Measurements from ENCODE around the gene RPL29. TPM values are rescaled to one million over a fixed set of nuclear protein-coding genes. Genes with fewer than 3 reads are reported as not detected.

The RPL29 gene
- total RNA-seq, 4 donors from 2014 or later = 786 to 1,908 (median 1,382) TPM

- intact Hi-C loops (cut with DNase I) = no loop called here
- Histone ChIP-seq H3K9me3 (no peaks in the 10 kb centered on the region), H3K4me1 (peaks cover 46 to 72% (median 61%) of the 10 kb centered on the region in 4 donors), H3K4me3 (peak overlapping the region; percentile 77 to 98 (median 95)), H3K27me3 (no peaks in the 10 kb centered on the region), H3K36me3 (peaks cover 0 to 11% (median 6%) of the 10 kb centered on the region in 4 donors), H3K27ac (replicated peaks in 1 of 4) (peak overlapping the region; percentile 92 to 97 (median 97))
- DNase-seq (ENCODE audit: extremely low spot score) = no peak
- TF ChIP-seq CTCF (IDR thresholded peaks at IDR 0.05) (no peak), POLR2AphosphoS5 (IDR thresholded peaks at IDR 0.05) (no peak), POLR2A (IDR thresholded peaks at IDR 0.05; ENCODE audit: low read depth) (no peak), EP300 (IDR thresholded peaks at IDR 0.05) (no peak)
- 77% methylated on average over 2 of the region's 2 CpGs for WGBS
Measured at GRCh38 chr3:51966016-51966415, 29.7 kb downstream of the RPL29 start.

GRCh38 chr3:51964521-51964920 is 31.2 kb downstream of the RPL29 start:
- no peak overlapping the region for H3K4me3 ChIP-seq
- intact Hi-C loops (cut with DNase I) = no loop called here
- H3K36me3 ChIP-seq = peaks cover 5 to 23% (median 18%) of the 10 kb centered on the region in 4 donors
- WGBS = 70% methylated on average over 4 of the region's 4 CpGs
- no peaks in the 10 kb centered on the region for H3K27me3 ChIP-seq
- no peaks in the 10 kb centered on the region for H3K9me3 ChIP-seq
- no peak for DNase-seq (ENCODE audit: extremely low spot score)
- peaks cover 46 to 71% (median 61%) of the 10 kb centered on the region in 4 donors for H3K4me1 ChIP-seq
- peak overlapping the region in 1 of 4 donors; percentile 55 for H3K27ac ChIP-seq (replicated peaks in 1 of 4)
- TF ChIP-seq EP300 (IDR thresholded peaks at IDR 0.05) = no peak
- no peak for TF ChIP-seq CTCF (IDR thresholded peaks at IDR 0.05)

- WGBS = 58% methylated on average over 10 of the region's 12 CpGs
- no peak for DNase-seq (ENCODE audit: extremely low spot score)
- Histone ChIP-seq H3K27ac (replicated peaks in 1 of 4) (peak overlapping the region in 3 of 4 donors; percentile 28 to 55 (median 28)), H3K27me3 (no peaks in the 10 kb centered on the region), H3K36me3 (peaks cover 6 to 28% (median 23%) of the 10 kb centered on the region in 4 donors), H3K9me3 (no peaks in the 10 kb centered on the region), H3K4me3 (no peak overlapping the region), H3K4me1 (peaks cover 46 to 66% (median 61%) of the 10 kb centered on the region in 4 donors)
- no peak for TF ChIP-seq POLR2A (IDR thresholded peaks at IDR 0.05; ENCODE audit: low read depth)
- TF ChIP-seq CTCF (IDR thresholded peaks at IDR 0.05) = no peak
- TF ChIP-seq POLR2AphosphoS5 (IDR thresholded peaks at IDR 0.05) = no peak
- no peak for TF ChIP-seq EP300 (IDR thresholded peaks at IDR 0.05)
- intact Hi-C loops (cut with DNase I) = no loop called here
Measured at GRCh38 chr3:51963951-51964451, 31.7 kb downstream of the RPL29 start.

- intact Hi-C loops (cut with DNase I) = no loop called here
- H3K27ac ChIP-seq (replicated peaks in 1 of 4) = peak overlapping the region in 3 of 4 donors; percentile 27 to 55 (median 28)
Measured at GRCh38 chr3:51962854-51963530, 32.7 kb downstream of the RPL29 start.

More at GRCh38 chr3:51962854-51963530, 32.7 kb downstream of the RPL29 start:
- peaks cover 38 to 57% (median 53%) of the 10 kb centered on the region in 4 donors for H3K4me1 ChIP-seq
- TF ChIP-seq POLR2A (IDR thresholded peaks at IDR 0.05; ENCODE audit: low read depth) (no peak), EP300 (IDR thresholded peaks at IDR 0.05) (no peak), CTCF (IDR thresholded peaks at IDR 0.05) (no peak), POLR2AphosphoS5 (IDR thresholded peaks at IDR 0.05) (no peak)
- no peak for DNase-seq (ENCODE audit: extremely low spot score)
- H3K36me3 ChIP-seq = peaks cover 6 to 38% (median 33%) of the 10 kb centered on the region in 4 donors
- H3K27me3 ChIP-seq = no peaks in the 10 kb centered on the region
- H3K9me3 ChIP-seq = no peaks in the 10 kb centered on the region
- H3K4me3 ChIP-seq = no peak overlapping the region
- 71% methylated on average over 6 of the region's 6 CpGs for WGBS

All from esophagus muscularis mucosa (tissue), 4 donors.